Heart left ventricle (tissue), 13 donors: ENCODE data around the gene LIF.

Experiments
- POLR2A ChIP-seq, 2 donors: fragments of 450-650 bp; IDR thresholded peaks; one replicate each; pipeline ENCODE4 v1.6.1; 2017; ENCODE audit warnings: antibody characterized with exemption in 2 of 2, mild to moderate bottlenecking in 2 of 2, moderate library complexity in 2 of 2
- TF ChIP-seq, protein P1 (sequence below), 12 donors: fragments of 200-600 bp; sonication (generic) in 4 of 12; IDR thresholded peaks; one replicate each; pipeline versions ENCODE4 v1.5.0 to v1.8.0; 2018 to 2022; ENCODE audit warnings: antibody characterized with exemption in 12 of 12, mild to moderate bottlenecking in 5 of 12
- donor health status: ischemic (EF 13 %, LVEDD 7.1; RV severe dilation, severe dysfunction).
- donor health status: DM: no; HTN: yes; CAD: no.
- donor health status: DM: no; HTN: no; CAD: no.
- donor health status: ischemic (EF 25% LVEDD 6.9; RV normal size, moderate dysfunction).
- donor health status: ischemic (EF 25% LVEDD 5.7; RV mildly dilated, moderate dysfunction).
- donor health status: ischemic (EF 35%, LVEDD 5.7; RV mildly dilated, moderate dysfunction).
- donor health status: nonischemic (EF 11% LVEDD 7.7; RV severe dilation, severe dysfunction).
- donor health status: DM: yes; HTN: yes; CAD: no.
- donor health status: PGD.
- donor health status: ischemic (EF 29% LVEDD 5.4; RV normal size, mild dysfunction).
- donor health status: nonischemic (EF 23%, LVEDD 6.1; RV moderate dilation, normal function).

DNA sequence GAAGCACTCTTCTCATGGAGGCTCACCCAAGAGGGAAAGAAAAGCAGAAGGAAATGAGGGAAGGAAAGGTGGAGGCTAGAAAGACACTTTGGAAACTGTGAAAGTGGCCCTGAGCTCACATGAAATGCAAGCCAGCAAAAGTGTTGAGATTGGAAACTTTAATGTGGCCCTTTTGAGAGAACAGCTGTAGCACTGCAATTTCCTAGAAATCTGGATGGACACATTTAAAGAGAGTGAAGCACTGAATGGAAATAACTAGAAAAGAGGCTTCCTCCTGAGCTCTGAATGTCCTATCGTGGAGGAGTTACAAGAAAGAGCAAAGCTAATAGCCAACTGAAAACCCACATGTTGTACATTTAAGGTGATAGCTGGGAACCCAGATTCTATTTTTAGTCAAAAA is 56.0 kb downstream of the LIF start:
- TF ChIP-seq, protein P1, sequence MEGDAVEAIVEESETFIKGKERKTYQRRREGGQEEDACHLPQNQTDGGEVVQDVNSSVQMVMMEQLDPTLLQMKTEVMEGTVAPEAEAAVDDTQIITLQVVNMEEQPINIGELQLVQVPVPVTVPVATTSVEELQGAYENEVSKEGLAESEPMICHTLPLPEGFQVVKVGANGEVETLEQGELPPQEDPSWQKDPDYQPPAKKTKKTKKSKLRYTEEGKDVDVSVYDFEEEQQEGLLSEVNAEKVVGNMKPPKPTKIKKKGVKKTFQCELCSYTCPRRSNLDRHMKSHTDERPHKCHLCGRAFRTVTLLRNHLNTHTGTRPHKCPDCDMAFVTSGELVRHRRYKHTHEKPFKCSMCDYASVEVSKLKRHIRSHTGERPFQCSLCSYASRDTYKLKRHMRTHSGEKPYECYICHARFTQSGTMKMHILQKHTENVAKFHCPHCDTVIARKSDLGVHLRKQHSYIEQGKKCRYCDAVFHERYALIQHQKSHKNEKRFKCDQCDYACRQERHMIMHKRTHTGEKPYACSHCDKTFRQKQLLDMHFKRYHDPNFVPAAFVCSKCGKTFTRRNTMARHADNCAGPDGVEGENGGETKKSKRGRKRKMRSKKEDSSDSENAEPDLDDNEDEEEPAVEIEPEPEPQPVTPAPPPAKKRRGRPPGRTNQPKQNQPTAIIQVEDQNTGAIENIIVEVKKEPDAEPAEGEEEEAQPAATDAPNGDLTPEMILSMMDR (IDR thresholded peaks at IDR 0.05) = no peak
- no peak for TF ChIP-seq POLR2A (IDR thresholded peaks at IDR 0.05)
